Fibroblast of the aortic adventitia (primary cell): ENCODE results near the gene ACSF3. TPM values are rescaled to one million over a fixed set of nuclear protein-coding genes. Genes with fewer than 3 reads are reported as not detected.

Source experiments
- DNase-seq: peaks from one replicate; pipeline ENCODE4 v3.0.0-alpha.2; 2010; ENCODE audit warnings: low read depth
- H3K4me3 ChIP-seq: 2 replicates; pipeline ENCODE4 v1.5.1; 2011; ENCODE audit warnings: low read depth, mild to moderate bottlenecking, control low read depth, low read length, moderate library complexity
- total RNA-seq: library from RNA; depleted of rRNA; stranded (reverse); fragments of >200 nt; gene quantifications from 2 replicates; pipeline ENCODE4 v1.2.3, GENCODE V29; 2012; ENCODE audit warnings: low replicate concordance
- TF ChIP-seq, protein P1 (sequence below): IDR thresholded peaks from 2 replicates; pipeline ENCODE4 v1.5.1; 2011; ENCODE audit warnings: mild to moderate bottlenecking, low read length, control low read depth, inconsistent platforms; ENCODE audit not compliant: insufficient read depth

Gene ACSF3
- total RNA-seq, 1 donor: 17.6 TPM

DNA sequence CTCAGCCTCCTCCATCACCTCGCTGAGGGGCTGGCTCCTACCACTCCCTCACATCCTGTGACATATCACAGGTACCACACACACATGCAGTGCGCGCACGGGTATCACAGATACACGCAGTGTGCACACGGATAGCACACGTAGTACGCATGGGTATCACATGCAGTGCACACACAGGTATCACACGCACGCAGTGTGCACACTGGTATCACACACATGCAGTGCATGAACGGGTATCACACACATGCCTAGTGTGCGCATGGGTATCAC, 30.1 kb downstream of the ACSF3 start:
- DNase-seq: no peak
- no peak overlapping the region for H3K4me3 ChIP-seq
- TF ChIP-seq, protein P1, sequence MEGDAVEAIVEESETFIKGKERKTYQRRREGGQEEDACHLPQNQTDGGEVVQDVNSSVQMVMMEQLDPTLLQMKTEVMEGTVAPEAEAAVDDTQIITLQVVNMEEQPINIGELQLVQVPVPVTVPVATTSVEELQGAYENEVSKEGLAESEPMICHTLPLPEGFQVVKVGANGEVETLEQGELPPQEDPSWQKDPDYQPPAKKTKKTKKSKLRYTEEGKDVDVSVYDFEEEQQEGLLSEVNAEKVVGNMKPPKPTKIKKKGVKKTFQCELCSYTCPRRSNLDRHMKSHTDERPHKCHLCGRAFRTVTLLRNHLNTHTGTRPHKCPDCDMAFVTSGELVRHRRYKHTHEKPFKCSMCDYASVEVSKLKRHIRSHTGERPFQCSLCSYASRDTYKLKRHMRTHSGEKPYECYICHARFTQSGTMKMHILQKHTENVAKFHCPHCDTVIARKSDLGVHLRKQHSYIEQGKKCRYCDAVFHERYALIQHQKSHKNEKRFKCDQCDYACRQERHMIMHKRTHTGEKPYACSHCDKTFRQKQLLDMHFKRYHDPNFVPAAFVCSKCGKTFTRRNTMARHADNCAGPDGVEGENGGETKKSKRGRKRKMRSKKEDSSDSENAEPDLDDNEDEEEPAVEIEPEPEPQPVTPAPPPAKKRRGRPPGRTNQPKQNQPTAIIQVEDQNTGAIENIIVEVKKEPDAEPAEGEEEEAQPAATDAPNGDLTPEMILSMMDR: no peak

DNA sequence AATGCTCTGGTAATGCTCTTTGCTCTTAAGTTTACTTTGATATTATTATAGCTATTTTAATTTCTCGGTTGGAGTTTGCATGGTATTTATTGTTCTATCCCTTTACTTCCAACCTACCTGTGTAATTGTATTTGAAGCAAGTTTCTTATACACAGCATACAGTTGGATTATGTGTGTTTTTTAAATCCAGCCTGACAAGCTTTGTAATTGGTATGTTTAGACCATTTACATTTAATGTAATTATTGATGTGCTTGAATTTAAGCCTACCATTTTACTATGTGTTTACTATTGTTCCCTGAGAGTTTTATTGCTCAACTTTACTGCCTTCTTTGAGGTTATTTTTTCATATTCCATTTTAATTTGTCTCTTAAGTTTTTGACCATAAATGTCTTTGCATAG, 35.7 kb downstream of the ACSF3 start:
- H3K4me3 ChIP-seq: no peak overlapping the region
- no peak for DNase-seq
- TF ChIP-seq, protein P1: no peak

DNA sequence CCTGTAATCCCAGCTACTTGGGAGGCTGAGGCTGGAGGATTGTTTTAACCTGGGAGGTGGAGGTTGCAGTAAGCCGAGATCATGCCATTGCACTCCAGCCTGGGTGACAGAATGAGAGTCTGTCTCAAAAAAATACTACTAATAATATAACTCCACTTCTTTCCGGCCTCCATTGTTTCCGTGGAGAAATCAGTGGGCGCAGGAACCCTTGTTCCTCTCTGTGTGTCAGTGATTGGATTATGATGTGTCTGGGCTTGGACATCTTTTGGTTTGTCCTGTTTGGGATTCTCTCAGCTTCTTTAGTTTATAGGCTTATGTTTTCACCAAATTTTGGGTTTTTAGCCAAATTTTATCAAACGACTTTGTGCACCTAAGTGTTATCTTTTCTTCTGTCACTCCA, 36.8 kb downstream of the ACSF3 start:
- TF ChIP-seq, protein P1: no peak
- no peak for DNase-seq
- no peak overlapping the region for H3K4me3 ChIP-seq

DNA sequence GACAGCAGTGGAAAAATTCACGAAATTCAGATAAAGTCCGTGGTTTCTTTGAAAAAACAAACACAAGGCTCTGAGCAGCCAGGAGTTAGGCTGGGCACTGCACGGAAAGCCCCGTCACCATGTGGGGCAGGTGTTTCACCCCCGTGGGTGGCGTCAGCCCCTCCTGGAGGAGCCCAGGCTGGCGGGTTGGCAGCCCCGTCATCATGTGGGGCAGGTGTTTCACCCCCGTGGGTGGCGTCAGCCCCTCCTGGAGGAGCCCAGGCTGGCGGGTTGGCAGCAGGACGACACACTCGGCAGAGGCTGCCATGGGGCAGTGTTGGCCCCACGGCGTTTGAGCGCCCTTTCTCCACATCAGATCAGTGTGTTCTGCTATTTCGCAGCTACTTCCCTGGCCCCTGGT, 38.1 kb downstream of the ACSF3 start:
- no peak for DNase-seq
- no peak overlapping the region for H3K4me3 ChIP-seq
- TF ChIP-seq, protein P1: no peak

DNA sequence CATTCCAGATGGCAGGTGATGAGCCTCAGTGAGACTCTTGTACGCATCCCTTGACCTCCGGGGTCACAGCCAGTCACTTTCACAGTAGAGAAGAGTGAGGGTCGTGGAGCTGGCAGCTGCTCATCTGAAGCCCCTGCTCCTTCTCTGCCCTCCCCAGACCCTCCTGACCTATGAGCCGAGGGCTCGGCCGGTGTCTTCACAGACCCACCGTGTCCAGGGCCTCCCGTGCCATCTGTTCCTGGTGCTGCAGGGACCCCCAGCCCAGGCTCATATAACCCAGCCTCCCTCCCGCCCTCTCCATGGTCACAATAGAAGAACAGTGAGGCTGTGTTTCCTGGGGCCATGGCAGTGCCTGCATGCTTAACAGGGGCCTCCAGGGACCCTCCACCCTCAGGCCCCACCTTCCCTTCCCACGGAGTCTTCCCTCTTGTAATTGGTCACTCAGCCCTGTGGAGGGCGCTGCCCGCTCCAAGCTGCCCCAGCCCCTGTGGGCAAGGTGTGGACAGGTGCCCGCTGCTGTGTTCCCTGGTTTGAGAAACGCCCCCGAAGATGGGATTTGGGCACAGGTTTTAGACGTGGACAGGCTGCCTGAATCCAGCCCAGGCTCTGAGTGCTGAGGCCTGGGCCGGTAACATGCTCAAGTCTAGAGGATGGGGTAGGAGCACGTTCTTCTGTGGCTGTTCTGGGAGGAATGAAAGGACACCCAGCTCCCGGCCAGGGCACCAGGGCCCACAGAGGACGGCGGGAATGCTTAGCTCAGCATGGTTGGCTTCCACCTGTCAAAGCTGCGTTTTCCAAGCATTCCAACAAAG, 38.7 kb downstream of the ACSF3 start:
- DNase-seq: no peak
- TF ChIP-seq, protein P1: no peak
- no peak overlapping the region for H3K4me3 ChIP-seq

DNA sequence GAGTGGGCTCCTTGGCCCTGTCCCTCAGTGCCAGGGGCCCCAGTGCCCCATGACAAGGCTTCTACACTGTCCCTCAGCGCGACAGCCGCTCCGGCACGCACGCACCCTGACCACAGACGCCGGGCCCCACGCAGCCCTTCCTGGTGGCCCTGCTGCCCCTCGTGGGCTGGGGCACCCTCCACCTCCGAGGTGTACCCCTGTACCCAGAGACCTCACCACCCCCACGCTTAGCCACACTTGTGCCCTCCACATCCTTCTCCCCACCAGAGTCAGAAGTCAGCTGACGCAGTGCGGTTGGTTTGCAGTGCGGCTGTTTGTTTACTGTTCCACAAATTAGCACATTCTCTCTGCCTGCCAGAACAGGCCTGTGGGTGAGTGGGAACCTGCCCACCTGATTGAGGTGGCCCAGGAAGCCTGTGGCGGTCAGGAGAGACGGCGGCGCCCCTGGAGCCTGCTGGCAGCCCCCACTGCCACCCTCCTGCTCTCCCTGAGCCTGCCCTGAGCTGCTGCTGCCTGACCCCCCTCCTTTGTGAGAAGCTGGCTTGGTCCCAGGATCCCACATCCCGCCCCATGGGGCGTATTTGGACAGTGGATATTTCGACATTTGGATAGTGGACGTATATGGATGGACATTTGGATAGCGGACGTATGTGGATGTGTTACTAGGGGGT, 39.9 kb downstream of the ACSF3 start:
- H3K4me3 ChIP-seq: no peak overlapping the region
- DNase-seq: no peak
- TF ChIP-seq, protein P1: no peak
